ENCODE measurements around the gene FRMD4A. TPM values are rescaled to one million over a fixed set of nuclear protein-coding genes. Genes with fewer than 3 reads are reported as not detected.

Gene FRMD4A
- total and polyA plus RNA-seq, 2 of the 4 experiments (the other 2 are of a cell fraction) = 30.3 to 68.8 TPM

DNA sequence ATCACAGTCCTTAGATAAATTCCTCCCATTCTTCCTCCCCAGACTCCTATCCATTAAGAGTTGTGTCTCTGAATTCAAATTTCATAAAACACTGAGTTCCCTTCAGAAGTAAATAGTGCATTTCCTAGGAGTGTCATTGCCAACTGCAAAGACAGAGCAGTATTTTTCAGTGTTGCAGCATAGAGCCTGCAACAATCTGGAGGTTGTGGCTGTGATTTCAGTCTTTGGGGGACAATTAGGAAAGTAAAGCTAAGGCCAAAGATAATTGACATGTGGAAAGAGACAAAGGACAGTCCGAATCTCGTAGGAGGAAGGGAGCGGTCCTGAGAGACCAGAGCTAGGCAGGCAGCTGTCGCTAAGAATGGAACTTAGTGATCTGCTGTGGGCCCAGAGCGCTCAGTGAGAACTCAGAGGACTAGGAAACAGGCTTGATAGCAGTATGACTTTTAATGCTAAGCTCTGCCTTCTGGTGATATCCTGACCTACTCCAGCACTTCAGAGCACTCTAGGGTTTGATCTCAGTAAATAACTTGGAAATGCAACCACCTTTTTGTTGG, 697.8 kb downstream of the FRMD4A start:
- Histone ChIP-seq H4K5ac (ENCODE audit: low read depth, low read length) (no peak overlapping the region), H3K9ac (ENCODE audit: low read depth, low read length) (no peak overlapping the region), H4K20me1 (ENCODE audit: insufficient read depth, low read length) (no peaks in the 10 kb centered on the region), H4K91ac (ENCODE audit: insufficient read depth, low read depth, low read length) (no peak overlapping the region), H3K9me3 (ENCODE audit: control insufficient read depth, insufficient read depth, low read length) (no peaks in the 10 kb centered on the region), H3K14ac (replicated peaks; ENCODE audit: low read depth, low read length) (no peak overlapping the region), H3K23ac (ENCODE audit: low read depth, low read length) (no peak overlapping the region), H3K4me1 (ENCODE audit: control insufficient read depth, insufficient read depth, low read length) (no peaks in the 10 kb centered on the region), H2AFZ (replicated peaks; ENCODE audit: low read length, poor library complexity) (no peak overlapping the region), H3K27me3 (ENCODE audit: control insufficient read depth, insufficient read depth, low read length) (no peaks in the 10 kb centered on the region), H2AK5ac (ENCODE audit: low read depth, low read length) (no peak overlapping the region), H3K4me2 (ENCODE audit: low read depth, low read length) (no peak overlapping the region), H3K56ac (ENCODE audit: extremely low read depth, insufficient read depth, low read length) (no peak overlapping the region), H2AK9ac (replicated peaks; ENCODE audit: low read depth, low read length, poor library complexity) (no peak overlapping the region), H3K4me3 (ENCODE audit: insufficient read depth, low read depth, low read length) (no peak overlapping the region), H2BK120ac (ENCODE audit: low read depth, low read length) (no peak overlapping the region), H3K36me3 (ENCODE audit: control insufficient read depth, insufficient read depth, low read length) (peaks cover 14% of the 10 kb centered on the region), H3K4ac (ENCODE audit: low read depth, low read length) (no peak overlapping the region), H2BK5ac (ENCODE audit: low read depth, low read length, poor library complexity, severe bottlenecking) (no peak overlapping the region), H3K18ac (ENCODE audit: low read depth, low read length) (no peak overlapping the region), H3K9me1 (ENCODE audit: insufficient read depth, low read length) (peaks cover 1% of the 10 kb centered on the region), H3K27ac (ENCODE audit: insufficient read depth, low read length) (no peak overlapping the region), H2BK15ac (ENCODE audit: low read depth, low read length) (no peak overlapping the region), H2BK20ac (ENCODE audit: low read depth, low read length) (no peak overlapping the region), H3K79me1 (ENCODE audit: low read depth in 1 of 2, low read length in 2 of 2) (no peaks in the 10 kb centered on the region), H4K8ac (ENCODE audit: low read depth in 2 of 2, low read length in 2 of 2) (no peak overlapping the region)
- dilution Hi-C loops (cut with HindIII; ENCODE audit: low sequenced_read_pairs, unreplicated experiment) (no loop called here), intact Hi-C loops (cut with micrococcal nuclease) (no loop called here), in situ Hi-C loops (cut with MboI; ENCODE audit: low sequenced_read_pairs) (no loop called here)
- TF ChIP-seq MAZ (IDR thresholded peaks at IDR 0.05; ENCODE audit: borderline replicate concordance, low read depth, low read length) (no peak), BHLHE40 (IDR thresholded peaks at IDR 0.05; ENCODE audit: low read depth, low read length) (no peak), RCOR1 (IDR thresholded peaks at IDR 0.05; ENCODE audit: insufficient replicate concordance, low read length) (no peak), SMC3 (IDR thresholded peaks at IDR 0.05; ENCODE audit: low read depth, low read length) (no peak)
- ATAC-seq (ENCODE audit: low read depth) (no peak), DNase-seq (no peak)
- CTCF ChIA-PET = interaction anchor here (0.6 kb wide), 1 partner anchor 553 kb away, joined by 3 read pairs; no protein-coding TSS in a partner anchor
- 76% methylated on average over 3 of the region's 5 CpGs; no CpG with 5 or more reads in 1 of the 2 experiments for whole genome bisulfite sequencing, 2 experiments (ENCODE audit: extremely low coverage in 2 of 2, insufficient read length in 1 of 2)
- BruUV-seq (replicated peaks) = no TSS peak
- POLR2A ChIA-PET (ENCODE audit: unreplicated experiment) = no interaction called here

All from IMR-90 (cell line).